ENCODE data around the gene PABPN1L.

GRCh38 chr16:88881675-88882357 lies 15.4 kb upstream of the PABPN1L start:
- TF ChIP-seq CTCF (IDR thresholded peaks at IDR 0.05) = no peak
- no peak for TF ChIP-seq POLR2A (IDR thresholded peaks at IDR 0.05)
